Stimulated activated CD8-positive, alpha-beta memory T cell treated with anti-CD3 and anti-CD28 coated beads, Interleukin-2, amount 100 ng/mL, for 1 hour (primary cell): ENCODE data around the gene PAQR9.
A peak's percentile ranks its signal among the peaks of the same experiment; 100 is the strongest.
"Not testable (repeated sequence)": the region's sequence is repeated elsewhere in the genome, so short reads cannot be mapped to it uniquely, and the experiment has no call there.

Experiments used
- DNase-seq, 2 donors: peaks; one replicate each; pipeline ENCODE4 v3.0.0-alpha.2; 2020; ENCODE audit warnings: low read depth in 2 of 2

The PAQR9 gene

GRCh38 chr3:142963516-142964448 is at the start of gene PAQR9:
Gene PAQR9 (minus strand): TSS chr3:142963674. CDS start chr3:142963336, 338 bp downstream.
- DNase-seq: no peak

GRCh38 chr3:143011705-143012104 is 48.2 kb upstream of the PAQR9 start:
- no peak for DNase-seq

GRCh38 chr3:143010024-143010423 is 46.5 kb upstream of the PAQR9 start:
- no peak for DNase-seq

GRCh38 chr3:143004823-143005222 is 41.3 kb upstream of the PAQR9 start:
- DNase-seq: no peak

DNA sequence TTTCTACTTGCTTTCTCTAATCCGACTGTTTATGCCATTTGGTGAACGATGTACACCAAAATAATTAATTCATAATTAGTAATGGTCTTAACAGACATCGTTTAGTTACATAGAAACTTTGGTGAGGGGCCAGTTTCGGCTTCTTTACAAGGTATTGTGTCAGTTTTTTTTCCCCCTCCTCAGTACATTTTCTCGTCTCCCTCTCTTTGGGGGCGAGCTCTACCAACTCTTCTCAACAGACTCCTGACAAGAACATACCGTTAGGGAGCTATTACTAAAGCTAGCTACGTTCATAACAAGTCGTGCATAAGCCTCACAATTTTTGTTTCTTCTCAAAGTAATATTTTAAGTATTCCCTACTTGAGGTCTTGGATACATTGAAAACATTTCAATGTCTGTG is 39.3 kb upstream of the PAQR9 start:
- no peak for DNase-seq

- no peak for DNase-seq
These were observed 38.7 kb upstream of the PAQR9 start for GRCh38 chr3:143002083-143002712.

GRCh38 chr3:143001369-143002082 is 38.1 kb upstream of the PAQR9 start, which contains the start of gene U2SURP:
Gene U2SURP (plus strand): TSS chr3:143001570. CDS start chr3:143001629, 59 bp downstream.
- DNase-seq: peak; percentile 77 to 83

GRCh38 chr3:143001034-143001368 is 37.5 kb upstream of the PAQR9 start:
- DNase-seq: peak in 1 of 2 donors; percentile 5

- DNase-seq: no peak
These were observed 37.1 kb upstream of the PAQR9 start for GRCh38 chr3:143000528-143000927.

- no peak for DNase-seq
These were observed 36.4 kb upstream of the PAQR9 start for GRCh38 chr3:142999881-143000280.

GRCh38 chr3:142998439-142998838 is 35.0 kb upstream of the PAQR9 start:
- no peak for DNase-seq

GRCh38 chr3:142997330-142997729 is 33.9 kb upstream of the PAQR9 start:
- DNase-seq: no peak

DNA sequence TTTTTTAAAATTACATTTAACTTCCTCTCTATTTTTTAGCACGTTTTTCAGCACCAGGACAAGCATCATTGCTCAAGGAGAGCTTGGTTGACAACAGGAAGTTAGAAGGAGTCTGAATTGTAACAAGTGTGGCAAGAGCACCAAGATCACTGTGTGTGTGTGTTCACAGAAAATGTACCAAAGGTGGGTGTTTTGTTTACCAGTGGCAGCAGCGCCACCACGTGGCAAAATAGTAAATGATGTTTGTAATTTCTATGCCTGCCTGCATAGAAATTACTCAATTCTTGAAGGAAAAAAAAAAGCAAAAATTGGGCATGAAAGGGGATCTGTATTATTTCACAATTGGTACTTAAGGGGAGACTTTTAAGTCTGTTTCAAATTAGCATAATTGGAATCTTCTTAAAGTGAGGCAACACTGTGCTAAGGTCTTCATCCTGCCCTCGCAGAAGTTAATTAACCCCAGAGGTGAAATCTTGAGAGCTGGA is 30.5 kb upstream of the PAQR9 start:
- peak in 1 of 2 donors; percentile 41 for DNase-seq

DNA sequence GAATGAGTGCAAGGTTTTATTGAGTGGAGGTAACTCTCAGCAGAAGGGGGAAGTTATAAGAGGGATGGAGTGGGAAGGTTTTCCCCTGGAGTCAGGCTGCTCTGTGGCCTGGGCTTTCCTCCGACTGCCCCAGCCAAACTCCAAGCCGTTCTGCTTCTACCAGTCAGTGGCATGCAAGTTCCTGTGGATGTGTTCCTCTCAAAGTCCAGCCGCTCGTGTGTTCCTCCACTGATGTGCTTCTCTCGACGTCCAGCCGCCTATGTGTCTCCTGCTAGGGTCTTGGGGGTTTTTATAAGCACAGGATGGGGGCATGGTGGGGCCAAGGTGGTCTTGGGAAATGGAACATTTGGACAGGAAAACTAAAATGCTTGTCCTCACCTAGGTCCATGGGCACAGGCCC is 28.8 kb upstream of the PAQR9 start:
- DNase-seq: no peak

- DNase-seq: no peak
These were observed 27.2 kb upstream of the PAQR9 start for GRCh38 chr3:142990721-142991120.

GRCh38 chr3:142988826-142989225 is 25.4 kb upstream of the PAQR9 start:
- not testable (repeated sequence) for DNase-seq

DNA sequence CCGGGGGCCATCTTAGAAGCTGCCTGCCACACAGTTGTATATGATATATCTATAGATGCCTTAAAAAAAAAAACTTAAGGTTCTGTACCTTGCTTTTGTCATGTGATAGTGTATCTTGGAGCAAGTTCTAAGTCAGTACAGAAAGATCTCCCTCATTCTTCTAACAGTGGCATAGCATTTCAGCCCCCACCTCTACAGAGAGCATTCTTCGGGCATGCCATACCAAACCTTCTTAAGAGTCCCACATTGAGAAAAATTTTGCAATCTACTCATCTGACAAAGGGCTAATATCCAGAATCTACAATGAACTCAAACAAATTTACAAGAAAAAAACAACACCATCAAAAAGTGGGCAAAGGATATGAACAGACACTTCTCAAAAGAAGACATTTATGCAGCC is 24.7 kb upstream of the PAQR9 start:
- DNase-seq: not testable (repeated sequence)

- no peak for DNase-seq
These were observed 24.2 kb upstream of the PAQR9 start for GRCh38 chr3:142987707-142988106.

DNA sequence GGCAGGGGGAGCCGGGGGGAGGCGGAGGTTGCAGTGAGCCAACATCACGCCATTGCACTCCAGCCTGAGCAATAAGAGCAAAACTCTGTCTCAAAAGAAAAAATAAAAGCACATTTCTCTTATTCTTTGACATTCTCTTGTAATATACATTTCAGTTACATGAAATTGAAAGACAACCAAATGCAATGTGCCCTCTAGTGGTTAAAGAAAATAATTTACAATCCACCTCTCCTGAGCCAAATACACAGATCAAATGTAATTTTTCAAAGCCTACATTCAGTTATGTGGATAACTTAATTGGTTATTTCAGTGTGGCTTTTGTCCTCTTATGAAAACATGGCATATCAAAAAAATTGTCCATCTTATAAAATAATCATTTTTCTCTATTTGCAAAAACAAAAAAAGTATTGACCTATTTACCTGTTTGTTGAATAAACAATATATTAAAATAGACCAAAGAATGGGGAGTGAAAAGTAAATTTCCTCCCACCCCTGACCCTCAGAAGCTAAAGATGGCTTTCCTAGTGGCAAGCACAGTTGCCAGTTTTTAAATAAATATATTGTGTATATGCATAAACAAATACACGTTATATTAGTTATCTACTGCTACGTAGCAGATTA is 23.7 kb upstream of the PAQR9 start:
- DNase-seq: no peak

DNA sequence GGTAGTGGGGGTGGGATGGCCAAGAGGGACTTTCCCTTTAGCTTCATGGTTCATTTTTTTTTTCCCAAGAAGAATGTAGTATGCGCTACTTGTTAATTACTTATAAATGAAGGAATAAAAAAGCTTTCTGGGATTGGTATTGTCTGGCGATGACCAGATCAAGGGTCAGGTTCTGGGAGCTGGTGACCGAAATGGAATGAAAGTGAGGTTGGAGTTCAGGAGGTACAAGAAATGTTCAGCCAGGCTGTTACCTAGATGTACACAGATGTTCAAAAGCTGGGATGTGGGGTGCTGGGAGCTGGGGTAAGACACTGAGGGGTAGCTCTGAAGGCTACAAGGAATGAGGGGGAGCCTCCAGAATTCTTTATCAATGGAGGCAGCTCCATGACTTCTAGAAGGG is 20.8 kb upstream of the PAQR9 start:
- DNase-seq: no peak

- no peak for DNase-seq
These were observed 19.8 kb upstream of the PAQR9 start for GRCh38 chr3:142983318-142983717.
